Activated CD4-positive, CD25-positive, alpha-beta regulatory T cell (primary cell): Measurements from ENCODE around the gene ILDR2.
A peak's percentile ranks its signal among the peaks of the same experiment; 100 is the strongest.

ENCODE experiments used
- DNase-seq, 4 experiments: peaks; one replicate each; lab custom pipeline; 2025; lab: John Stamatoyannopoulos, UW

The ILDR2 gene, protein sequence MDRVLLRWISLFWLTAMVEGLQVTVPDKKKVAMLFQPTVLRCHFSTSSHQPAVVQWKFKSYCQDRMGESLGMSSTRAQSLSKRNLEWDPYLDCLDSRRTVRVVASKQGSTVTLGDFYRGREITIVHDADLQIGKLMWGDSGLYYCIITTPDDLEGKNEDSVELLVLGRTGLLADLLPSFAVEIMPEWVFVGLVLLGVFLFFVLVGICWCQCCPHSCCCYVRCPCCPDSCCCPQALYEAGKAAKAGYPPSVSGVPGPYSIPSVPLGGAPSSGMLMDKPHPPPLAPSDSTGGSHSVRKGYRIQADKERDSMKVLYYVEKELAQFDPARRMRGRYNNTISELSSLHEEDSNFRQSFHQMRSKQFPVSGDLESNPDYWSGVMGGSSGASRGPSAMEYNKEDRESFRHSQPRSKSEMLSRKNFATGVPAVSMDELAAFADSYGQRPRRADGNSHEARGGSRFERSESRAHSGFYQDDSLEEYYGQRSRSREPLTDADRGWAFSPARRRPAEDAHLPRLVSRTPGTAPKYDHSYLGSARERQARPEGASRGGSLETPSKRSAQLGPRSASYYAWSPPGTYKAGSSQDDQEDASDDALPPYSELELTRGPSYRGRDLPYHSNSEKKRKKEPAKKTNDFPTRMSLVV

DNA sequence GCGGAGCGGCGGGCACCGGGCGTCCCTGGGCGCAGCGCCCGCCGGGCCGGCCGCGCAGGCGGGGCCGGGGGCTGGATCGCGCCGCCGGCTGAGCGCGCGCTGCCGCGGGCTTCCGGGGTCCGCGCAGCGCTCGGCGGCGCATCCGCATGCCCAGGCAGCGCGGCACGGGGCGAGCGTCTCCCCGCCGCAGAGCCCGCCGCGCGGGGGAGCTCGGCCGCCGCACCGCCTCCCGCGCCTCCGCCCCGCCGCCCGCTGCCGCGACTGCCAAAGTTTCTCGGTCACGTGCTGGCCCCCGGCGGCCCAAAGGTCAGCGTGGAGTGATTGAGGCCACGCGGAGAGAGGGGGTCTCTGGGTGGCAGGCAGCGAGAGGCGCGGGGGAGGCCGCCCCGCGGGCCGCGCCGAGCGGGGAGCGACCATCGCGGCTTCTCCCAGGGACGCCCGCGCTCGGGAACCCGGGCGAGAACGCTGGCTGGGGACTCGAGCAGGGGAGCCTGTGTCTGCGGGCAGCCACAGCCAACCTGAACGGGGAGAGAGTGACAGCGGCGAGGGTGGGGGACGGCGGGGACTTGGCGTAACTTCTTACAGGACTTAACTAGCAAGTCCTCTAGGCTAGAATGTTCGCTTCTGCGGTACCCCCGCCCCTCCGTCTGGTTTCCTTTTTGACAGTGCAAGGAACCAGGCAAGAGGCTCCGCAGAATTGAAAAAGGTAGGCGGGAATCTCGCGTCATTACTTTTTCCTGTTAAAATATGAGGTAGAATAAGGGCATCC, at the start of gene ILDR2:
ILDR2 (minus strand) TSS at position 180 of the 769 bp plus-strand sequence. CDS start 272 bp downstream, outside the sequence.
- peak in 3 of 4 experiments; percentile 7 to 32 (median 15) for DNase-seq

DNA sequence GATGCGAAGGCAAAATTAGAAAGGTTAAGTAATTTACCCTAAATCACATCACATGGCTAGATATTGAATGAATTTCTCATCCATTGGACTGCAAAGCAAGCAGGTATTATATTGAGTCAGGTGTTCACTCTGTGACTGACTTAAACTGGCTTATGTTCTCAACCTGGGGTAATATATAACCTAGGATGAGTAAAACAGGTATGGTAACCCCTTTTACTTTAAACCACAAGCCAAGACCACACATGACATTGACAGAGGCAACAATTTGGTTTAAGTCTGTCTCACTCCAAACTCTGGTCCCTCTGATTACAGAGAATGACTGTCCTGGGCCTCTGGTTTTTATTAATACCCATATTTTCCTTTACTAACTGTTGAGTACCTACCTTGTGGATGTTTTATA, 47.0 kb upstream of the ILDR2 start:
- no peak for DNase-seq

DNA sequence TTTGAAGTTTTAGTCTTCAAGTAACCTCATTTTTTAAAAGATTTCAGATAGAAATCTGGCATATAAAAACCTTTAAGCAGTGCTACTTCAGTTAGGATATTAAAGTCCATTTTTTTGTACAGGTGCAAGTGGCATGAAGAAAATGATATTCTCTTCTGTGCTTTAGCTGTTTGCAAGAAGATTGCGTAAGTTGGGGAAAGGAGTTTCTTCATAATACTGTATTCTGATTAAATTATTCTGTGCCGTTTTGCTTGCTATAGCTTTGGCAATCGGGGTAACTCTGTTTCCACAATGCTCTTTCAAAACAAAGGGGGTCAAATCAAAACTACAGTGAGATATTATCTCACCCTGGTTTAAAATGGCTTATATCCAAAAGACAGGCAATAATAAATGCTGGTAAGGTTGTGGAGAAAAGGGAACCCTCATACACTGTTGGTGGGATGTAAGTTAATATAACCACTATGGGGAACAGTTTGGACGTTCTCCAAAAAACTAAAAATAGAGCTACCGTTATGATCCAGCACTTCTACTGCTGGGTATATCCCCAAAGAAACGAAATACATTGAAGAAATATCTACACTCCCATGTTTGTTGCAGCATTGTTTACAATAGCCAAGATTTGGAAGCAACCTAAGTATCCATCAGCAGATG, 40.9 kb upstream of the ILDR2 start:
- DNase-seq = no peak

DNA sequence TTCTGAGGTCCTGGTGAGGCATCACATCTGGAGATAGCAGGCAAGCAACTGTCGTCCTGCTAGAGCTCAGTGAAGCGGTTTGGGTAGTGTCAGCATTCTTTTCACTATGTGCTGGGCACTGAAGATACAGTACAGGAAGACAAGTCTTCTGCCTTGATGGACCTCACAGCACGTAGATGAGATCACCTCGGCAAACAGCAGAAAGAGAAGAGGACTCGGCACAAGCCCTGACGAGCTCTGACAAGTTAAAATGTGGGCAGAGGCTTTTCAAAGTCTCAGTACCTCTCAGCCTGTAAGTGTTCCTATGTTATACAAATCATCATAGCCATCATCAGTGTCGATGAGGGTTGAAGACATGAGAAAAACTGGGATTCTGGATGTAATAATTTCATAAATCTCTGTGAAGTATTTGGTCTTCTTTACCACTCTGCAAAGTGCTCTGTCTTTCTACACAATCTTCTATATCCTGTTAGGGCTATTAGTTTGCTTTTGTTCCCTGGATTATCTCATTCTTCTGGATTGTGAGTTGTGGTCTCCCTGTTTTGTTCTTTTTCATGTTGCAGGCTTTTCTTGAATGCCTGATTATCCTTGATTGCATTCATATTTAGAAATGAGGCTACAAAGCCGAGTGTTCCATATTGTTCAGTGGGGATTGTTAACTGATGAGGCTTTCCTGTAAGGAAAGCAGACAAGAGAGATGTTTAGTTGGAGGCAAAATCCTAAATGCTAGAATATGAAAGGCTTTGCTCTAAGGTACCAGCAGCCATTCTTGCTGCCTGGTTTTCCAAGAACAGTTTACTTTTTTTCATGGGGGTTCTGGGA, 38.0 kb upstream of the ILDR2 start:
- DNase-seq = no peak

DNA sequence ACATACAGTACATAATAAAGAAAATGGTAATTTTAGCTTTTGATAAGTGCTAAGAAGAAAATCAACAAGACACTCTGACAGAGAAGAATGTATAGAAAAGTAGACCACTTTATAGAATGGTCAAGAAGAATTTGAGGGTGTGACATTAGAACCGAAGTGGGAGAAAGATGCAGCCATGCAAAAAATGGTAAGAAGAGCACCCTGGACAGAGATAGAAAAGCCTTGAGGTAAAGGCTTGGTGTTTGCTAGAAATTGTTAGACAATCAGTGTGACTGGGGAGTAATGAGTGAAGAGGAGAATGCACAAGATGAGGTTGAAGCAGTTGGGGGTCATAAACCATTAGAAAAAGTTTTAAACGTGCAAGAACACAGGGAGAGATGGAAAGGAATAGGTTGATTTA, 37.2 kb upstream of the ILDR2 start:
- DNase-seq = no peak

DNA sequence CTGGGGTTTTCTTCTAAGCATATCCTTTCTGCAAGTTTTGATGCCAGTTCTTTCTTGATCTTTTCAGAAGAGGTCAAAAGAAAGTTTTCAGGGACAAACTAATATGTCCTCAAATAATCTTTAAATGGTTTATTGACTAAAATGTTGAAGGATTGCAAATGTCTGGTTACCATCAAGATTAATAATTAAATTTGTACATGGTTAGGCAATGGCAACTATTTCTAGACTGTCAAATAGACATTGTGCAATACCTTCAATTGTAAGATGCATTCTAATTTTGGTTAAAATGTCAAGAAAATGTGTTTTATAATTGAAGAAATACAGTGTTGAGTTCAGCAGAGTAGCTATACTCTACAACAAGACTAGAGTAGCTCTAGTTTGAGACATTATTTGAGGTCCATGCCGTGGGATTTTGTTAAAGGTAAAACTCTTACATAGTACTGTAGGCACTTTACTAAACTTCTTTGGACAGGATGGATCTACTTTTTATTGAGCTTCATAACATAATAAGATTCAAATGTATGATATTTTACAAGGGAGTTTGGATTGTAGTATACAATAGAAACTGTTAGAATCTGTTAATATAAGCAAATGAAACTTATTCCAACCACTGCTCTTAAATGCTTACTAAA, 36.3 kb upstream of the ILDR2 start:
- DNase-seq = no peak

DNA sequence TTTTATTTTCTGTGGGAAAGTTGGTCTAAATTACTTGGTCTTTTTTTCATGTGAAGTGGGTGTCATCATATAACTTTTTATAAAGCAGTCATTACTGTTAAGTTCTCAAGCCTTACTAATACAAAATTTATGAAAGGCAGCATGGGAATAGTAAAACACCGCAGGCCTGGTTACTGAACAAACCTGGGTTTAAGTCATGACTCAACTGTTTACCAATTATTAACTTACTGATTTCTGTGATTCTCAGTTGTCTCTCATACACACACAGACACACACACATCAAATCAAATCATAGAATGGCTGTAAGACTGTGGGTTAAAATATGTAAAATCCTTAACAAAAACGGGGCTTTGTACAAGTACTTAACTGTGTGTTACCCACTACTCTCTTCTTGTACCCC, 28.4 kb upstream of the ILDR2 start:
- no peak for DNase-seq

DNA sequence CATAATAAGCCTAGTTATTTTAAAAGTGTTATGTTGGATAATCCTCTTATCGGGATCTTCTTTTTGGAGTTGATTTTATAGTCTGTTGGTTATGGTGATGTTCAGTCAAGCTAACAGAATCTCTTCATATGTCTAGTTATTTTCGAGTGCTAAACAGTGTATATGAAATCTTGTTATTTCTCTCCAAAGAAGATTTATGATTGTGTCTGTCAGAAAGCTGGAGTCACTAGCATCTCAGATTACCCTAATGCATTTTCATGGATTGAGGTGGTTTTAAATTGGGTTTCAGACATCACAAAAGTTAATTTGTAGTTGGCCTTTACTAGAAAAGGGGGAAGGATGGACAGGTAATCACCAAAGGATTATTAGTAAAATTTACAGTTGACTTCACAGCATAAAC, 27.0 kb upstream of the ILDR2 start:
- no peak for DNase-seq

DNA sequence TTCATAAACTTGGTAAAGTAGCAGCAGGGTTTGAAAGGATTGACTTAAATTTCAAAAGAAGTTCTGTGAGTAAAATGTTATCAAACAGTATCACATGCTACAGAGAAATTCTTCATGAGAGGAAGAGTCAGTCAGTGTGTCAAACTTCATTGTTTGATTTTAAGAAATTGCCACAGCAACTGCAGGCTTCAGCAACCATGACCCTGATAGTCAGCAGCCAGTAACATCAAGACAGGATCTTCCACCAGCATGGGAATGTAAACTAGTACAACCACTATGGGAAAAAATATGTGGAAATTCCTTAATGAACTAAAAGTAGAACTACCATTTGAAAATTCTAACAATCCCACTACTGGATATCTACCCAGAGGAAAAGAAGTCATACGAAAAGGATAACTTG, 25.2 kb upstream of the ILDR2 start:
- DNase-seq = no peak

DNA sequence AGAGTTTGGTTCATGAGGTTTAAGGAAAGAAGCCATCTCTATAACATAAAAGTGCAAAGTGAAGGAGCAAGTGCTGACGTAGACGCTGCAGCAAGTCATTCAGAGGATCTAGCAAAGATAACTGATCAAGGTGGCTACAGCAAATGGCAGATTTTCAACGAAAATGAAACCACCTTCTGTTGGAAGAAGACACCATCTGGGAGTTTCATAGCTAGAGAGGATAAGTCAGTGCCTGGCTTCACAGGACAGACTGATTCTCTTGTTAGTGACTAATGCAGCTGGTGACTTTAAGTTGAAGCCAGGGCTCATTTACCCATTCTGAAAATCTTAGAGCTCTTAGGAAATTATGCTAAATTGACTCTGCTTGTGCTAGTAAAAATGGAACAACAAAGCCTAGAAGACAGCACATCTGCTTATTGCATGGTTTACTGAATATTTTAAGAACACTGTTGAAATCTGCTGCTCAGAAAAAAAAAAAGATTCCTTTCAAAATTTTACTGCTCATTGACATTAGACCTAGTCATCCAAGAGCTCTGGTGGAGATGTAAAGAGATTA, 24.2 kb upstream of the ILDR2 start:
- DNase-seq = no peak

DNA sequence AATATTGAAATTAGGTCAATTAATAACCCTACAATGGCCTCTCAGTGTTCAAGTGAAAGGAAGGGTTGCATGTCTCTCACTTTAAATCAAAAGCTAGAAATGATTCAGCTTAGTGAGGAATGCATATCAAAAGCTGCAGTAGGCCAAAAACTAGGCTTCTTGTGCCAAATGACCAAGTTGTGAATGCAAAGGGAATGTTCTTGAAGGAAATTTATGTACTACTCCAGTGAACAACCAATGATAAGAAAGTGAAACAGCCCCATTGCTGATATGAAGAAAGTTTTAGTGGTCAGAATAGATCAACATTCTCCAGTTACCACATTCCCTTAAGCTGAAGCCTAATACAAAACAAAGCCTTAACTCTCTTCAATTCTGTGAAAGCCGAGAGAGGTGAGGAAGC, 23.7 kb upstream of the ILDR2 start:
- no peak for DNase-seq

DNA sequence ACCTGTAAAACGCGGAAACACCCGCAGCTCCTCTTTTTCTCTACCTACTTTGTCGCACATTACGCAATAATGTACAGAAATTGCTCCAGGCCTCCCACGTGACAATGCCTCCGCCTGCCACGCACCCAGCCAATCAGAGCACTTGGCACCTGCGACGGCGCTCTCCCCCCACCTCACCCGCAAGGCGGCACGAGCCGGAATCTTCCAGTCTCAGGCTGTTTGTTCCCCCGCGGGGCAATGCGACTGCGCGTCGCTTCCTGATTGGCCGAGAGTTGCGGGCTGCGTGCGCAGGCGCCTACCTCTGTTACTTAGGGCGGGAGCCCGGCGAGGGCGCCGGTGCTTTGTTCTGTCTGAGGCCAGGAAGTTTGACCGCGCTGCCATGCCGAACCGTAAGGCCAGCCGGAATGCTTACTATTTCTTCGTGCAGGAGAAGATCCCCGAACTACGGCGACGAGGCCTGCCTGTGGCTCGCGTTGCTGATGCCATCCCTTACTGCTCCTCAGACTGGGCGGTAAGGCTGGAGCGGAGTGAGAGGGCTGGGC, 13.7 kb upstream of the ILDR2 start, which contains the start of gene MAEL:
MAEL (plus strand) TSS at position 307 of the 542 bp plus-strand sequence; CDS start at position 380, 73 bp downstream.
- no peak for DNase-seq

DNA sequence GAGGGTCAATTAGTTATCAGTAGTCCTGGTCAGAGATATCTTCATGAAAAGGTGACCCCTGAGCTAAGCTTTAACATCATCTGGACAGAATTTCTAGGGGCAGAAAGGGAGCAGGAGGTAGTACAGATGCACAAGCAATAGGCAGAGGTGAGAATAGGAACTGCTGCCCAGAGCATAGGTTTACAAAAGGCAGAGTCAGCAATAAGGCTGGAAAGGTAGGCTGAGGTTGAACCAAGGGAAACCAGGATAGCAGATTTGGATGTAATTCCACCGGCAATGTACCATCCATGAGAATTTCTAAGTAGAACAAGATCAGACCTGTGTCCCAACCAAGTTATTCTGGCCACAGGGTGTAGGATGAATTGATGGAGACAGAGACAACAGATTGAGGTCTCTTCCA, 6.2 kb upstream of the ILDR2 start:
- DNase-seq = no peak

DNA sequence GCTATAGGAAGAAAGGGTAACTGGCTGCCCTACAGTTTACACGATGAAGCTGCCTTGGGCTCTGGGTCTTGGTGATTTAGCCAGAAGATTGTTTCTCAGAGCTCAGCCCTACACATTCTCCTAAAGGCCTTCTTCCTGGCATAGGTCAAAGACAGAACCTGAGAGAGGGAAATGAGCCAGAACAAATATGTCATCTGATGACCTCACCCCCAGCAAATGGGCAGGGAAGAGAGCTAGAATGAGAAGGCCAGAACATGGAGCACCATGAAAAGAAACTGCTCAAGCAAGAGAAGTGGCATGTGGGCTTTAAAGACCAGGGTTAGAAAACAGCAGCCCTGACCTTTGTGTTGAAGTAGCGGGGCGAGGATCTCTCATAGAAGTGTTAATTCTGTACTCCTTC, 5.5 kb upstream of the ILDR2 start:
- no peak for DNase-seq

DNA sequence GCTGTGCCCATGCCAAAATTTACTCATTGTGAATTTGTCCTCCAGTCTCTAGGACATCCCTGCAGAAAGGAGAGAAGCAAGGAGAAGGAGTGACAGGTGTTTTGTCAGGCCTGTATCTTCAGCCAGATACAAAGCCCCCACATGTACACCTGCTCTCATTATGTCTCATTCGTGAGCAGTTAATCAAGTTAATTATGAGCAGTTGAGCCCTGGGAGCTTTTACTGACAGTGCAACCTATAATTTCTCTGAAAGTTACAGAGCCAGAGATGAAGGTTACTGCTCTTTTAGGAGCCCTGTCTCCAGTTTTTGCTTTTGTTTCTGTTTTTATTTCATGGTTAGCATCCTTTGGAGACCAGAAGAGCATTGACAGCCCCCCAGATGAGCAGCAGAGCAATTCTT, 5.0 kb upstream of the ILDR2 start:
- DNase-seq = no peak

DNA sequence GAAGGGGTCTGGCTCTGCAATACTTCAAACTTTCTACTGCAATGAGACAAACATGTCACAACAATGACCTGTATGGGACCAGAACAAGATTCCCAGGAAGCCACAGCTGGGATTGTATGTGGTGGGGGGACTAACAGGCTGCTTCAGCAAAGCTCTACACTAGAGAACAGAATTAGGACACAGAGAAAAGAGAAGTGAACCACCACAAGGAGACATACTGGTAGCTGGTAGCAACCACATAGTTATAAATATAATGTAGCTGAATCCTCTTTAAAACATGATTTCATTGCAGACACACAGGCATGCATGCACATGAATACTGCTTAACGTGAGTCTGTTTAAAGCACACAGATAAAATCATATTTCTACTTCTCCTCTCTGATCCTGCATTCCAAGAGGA, 3.5 kb upstream of the ILDR2 start:
- DNase-seq = no peak

DNA sequence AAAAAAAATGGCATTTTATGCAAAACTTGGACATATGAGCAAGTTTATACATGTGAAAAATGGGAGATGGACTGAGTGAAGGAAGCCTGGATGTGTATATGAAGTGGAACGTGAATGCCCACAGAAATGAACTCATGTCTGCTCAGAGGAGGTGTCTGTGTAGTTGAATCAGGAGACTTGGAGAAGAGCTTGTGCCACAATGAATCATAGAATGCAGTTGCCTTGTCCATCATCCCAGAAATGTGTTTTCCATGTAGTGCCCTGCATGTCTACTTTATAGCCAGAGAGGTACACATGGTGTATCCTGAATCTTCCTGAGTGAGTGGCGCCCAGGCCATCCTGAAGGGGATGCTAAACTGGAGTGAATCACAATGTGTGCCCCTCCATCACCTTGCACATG, 2.6 kb upstream of the ILDR2 start:
- no peak for DNase-seq

DNA sequence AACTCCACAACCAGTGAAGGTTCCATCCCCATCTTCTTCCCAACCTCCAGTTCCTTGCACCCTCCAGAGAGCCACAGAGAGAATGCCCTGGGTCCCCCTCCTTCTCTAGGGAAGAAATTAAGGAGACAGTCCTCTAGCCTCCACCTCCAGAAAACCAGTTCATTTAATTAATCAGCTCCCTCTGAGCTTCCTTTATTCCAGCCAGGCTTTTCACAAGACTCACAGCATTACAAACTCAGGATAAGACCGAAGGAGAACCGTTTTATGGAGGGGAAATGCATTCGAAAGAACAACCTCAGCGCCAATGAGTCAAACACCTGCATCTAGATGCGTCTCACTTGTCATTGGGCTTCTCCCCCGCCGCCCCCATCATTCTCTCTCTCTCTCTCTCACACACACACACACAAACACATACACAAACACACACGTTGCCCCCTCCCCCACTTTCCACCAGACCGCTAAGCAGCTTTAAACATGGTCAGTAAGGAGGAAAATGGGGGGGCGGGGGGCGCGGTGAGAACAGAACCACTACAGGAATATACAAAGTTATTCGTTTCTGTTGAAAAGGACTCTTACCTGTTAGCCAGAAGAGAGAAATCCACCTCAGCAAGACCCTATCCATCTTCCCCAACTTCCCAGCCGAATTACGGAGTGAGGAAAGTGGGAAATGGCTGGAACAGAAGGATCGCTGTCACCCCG, 544 bp downstream of the ILDR2 start:
- peak in 2 of 4 experiments; percentile 3 to 4 for DNase-seq

DNA sequence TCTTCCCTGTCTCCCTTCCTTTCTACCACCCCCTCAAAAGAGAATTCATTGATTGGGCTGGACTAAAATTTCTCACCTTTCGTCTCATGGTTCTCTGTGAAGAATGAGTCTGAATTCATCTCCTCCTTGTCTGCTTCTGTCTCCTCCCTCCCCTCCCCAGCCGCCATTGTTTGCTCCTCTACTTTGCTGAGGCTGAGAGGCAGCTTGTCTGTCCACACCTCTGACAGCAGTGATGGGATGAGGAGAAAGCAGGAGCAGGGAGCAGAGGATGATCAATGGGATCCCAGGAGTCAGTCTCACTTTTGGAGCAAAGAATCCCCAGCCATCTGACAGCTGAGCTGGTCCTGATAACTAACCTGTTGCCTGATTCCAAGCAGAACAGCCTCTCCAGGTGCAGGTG, 2.5 kb downstream of the ILDR2 start:
- no peak for DNase-seq

DNA sequence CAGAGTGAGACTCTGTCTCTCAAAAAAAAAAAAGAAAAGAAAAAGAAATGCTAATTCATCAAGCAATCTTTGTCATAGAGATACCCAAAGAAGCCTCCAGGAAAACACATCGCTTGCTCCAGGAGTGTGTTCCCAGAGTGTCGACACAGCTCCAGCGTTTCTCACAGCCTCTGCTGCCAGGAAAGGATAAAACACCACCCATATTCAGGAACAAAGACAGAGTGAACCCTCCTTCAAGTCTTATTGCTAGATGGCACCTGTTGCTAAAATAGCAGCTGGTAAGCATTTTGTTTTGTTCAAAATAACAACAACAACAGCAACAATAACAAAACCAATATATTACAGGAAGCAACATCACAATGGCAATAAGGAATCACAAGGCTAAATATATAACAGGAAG, 3.1 kb downstream of the ILDR2 start:
- no peak for DNase-seq
